Hepatocyte (in vitro differentiated cells): ENCODE results near the gene FAM81A.

Experiments
- CTCF ChIP-seq: fragments of 200-600 bp; sonication (generic); IDR thresholded peaks from 2 replicates; pipeline ENCODE4 v1.5.1; 2016; ENCODE audit warnings: antibody characterized with exemption, mild to moderate bottlenecking; ENCODE audit not compliant: poor library complexity
- EZH2 ChIP-seq: fragments of 200-600 bp; sonication (generic); IDR thresholded peaks from 2 replicates; pipeline ENCODE4 v1.6.1; 2016; ENCODE audit warnings: antibody characterized with exemption, mild to moderate bottlenecking, borderline replicate concordance
- EZH2phosphoT487 ChIP-seq: fragments of 200-600 bp; sonication (generic); IDR thresholded peaks from one replicate; pipeline ENCODE4 v1.6.1; 2018; ENCODE audit warnings: antibody characterized with exemption, mild to moderate bottlenecking, low read depth, moderate library complexity; ENCODE audit not compliant: unreplicated experiment, severe bottlenecking

GRCh38 chr15:59432389-59432788 is 5.6 kb upstream of the FAM81A start:
- TF ChIP-seq CTCF (no peak), EZH2 (no peak), EZH2phosphoT487 (no peak)
